Activated CD4-positive, alpha-beta T cell treated with anti-CD3 and anti-CD28 coated beads, Interleukin-2, Interleukin-4, amounts not matched to agents 100 ng/mL and 50 ng/mL, durations not matched to agents 16 hours and 8 hours (primary cell): Measurements from ENCODE around the gene VAMP8.

Source experiments
- DNase-seq: peaks from one replicate; pipeline ENCODE4 v3.0.0-alpha.2; 2020; ENCODE audit warnings: low spot score

VAMP8 gene

GRCh38 chr2:85619617-85620016 is 42.2 kb downstream of the VAMP8 start:
- DNase-seq = no peak

- no peak for DNase-seq
These were observed 44.0 kb downstream of the VAMP8 start for GRCh38 chr2:85621338-85621737.

GRCh38 chr2:85623991-85624390 is 46.6 kb downstream of the VAMP8 start:
- no peak for DNase-seq

- peak; percentile 43 for DNase-seq
These were observed 51.3 kb downstream of the VAMP8 start for GRCh38 chr2:85628658-85629057.

- no peak for DNase-seq
These were observed 53.9 kb downstream of the VAMP8 start for GRCh38 chr2:85631316-85631715.
